ENCODE measurements around the gene TRIM10. TPM values are rescaled to one million over a fixed set of nuclear protein-coding genes. Genes with fewer than 3 reads are reported as not detected.

Gene TRIM10
- total RNA-seq, 1 donor from 2014 or later, result not detected

DNA sequence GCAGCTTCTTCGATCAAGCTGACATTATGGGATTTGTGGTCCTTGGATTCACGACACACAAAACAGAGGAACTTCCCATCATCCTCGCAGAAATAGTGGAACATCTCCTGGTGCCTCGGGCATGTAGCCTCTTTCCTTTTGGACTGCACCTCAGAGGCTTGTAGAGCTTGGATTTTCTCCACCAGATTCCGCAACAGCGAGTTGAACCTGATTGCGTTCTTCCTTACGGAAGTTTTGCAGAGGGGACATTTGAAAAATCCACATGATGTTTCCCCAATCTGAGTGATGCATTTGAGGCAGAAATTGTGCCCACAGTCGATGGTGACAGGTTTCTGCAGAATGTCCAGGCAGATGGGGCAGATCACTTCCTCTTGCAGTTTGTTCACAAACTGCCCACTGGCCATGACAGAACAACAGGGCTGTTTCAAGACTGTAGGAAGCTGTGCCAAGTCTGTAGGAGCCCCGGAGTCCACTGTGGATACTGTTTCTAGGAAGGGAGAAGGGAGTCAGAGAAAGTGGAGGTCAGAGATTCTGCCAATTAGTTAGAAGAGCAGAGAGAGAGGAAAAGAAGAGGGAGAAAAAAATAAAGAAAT is 48.5 kb downstream of the TRIM10 start:
- Histone ChIP-seq H3K36me3 (no peaks in the 10 kb centered on the region), H3K27me3 (peaks cover 54% of the 10 kb centered on the region), H3K9me3 (no peaks in the 10 kb centered on the region), H3K27ac (no peak overlapping the region), H3K4me1 (no peaks in the 10 kb centered on the region), H3K4me3 (no peak overlapping the region)
- no peak for TF ChIP-seq CTCF (IDR thresholded peaks at IDR 0.05)
- ATAC-seq (peak; percentile 39), DNase-seq (no peak)
- intact Hi-C loops (cut with DNase I), result no loop called here

- no peak for TF ChIP-seq CTCF (IDR thresholded peaks at IDR 0.05)
- intact Hi-C loops (cut with DNase I), result no loop called here
Measured at GRCh38 chr6:30111266-30111856, 49.6 kb downstream of the TRIM10 start.

GRCh38 chr6:30104661-30105060 is 56.4 kb downstream of the TRIM10 start:
- H3K9me3 ChIP-seq, result no peaks in the 10 kb centered on the region
- DNase-seq (no peak), ATAC-seq (no peak)
- TF ChIP-seq CTCF (IDR thresholded peaks at IDR 0.05), result no peak
- H3K4me1 ChIP-seq, result peaks cover 30% of the 10 kb centered on the region
- peaks cover 31% of the 10 kb centered on the region for H3K27me3 ChIP-seq
- intact Hi-C loops (cut with DNase I), result no loop called here
- H3K36me3 ChIP-seq, result no peaks in the 10 kb centered on the region
- no peak overlapping the region for H3K4me3 ChIP-seq
- no peak overlapping the region for H3K27ac ChIP-seq

More at GRCh38 chr6:30111266-30111856, 49.6 kb downstream of the TRIM10 start:
- H3K36me3 ChIP-seq, result no peaks in the 10 kb centered on the region
- H3K4me3 ChIP-seq, result no peak overlapping the region
- H3K27ac ChIP-seq, result no peak overlapping the region
- H3K9me3 ChIP-seq, result no peaks in the 10 kb centered on the region
- H3K27me3 ChIP-seq, result peaks cover 47% of the 10 kb centered on the region
- ATAC-seq, result no peak
- DNase-seq, result no peak
- no peaks in the 10 kb centered on the region for H3K4me1 ChIP-seq

- ATAC-seq (no peak), DNase-seq (no peak)
- no peak overlapping the region for H3K27ac ChIP-seq
- peaks cover 31% of the 10 kb centered on the region for H3K4me1 ChIP-seq
- no peak for TF ChIP-seq CTCF (IDR thresholded peaks at IDR 0.05)
- H3K27me3 ChIP-seq, result peaks cover 24% of the 10 kb centered on the region
- intact Hi-C loops (cut with DNase I), result no loop called here
- H3K36me3 ChIP-seq, result no peaks in the 10 kb centered on the region
- peak overlapping the region; percentile 46 for H3K4me3 ChIP-seq
- no peaks in the 10 kb centered on the region for H3K9me3 ChIP-seq
Measured at GRCh38 chr6:30103872-30104179, 57.2 kb downstream of the TRIM10 start.

DNA sequence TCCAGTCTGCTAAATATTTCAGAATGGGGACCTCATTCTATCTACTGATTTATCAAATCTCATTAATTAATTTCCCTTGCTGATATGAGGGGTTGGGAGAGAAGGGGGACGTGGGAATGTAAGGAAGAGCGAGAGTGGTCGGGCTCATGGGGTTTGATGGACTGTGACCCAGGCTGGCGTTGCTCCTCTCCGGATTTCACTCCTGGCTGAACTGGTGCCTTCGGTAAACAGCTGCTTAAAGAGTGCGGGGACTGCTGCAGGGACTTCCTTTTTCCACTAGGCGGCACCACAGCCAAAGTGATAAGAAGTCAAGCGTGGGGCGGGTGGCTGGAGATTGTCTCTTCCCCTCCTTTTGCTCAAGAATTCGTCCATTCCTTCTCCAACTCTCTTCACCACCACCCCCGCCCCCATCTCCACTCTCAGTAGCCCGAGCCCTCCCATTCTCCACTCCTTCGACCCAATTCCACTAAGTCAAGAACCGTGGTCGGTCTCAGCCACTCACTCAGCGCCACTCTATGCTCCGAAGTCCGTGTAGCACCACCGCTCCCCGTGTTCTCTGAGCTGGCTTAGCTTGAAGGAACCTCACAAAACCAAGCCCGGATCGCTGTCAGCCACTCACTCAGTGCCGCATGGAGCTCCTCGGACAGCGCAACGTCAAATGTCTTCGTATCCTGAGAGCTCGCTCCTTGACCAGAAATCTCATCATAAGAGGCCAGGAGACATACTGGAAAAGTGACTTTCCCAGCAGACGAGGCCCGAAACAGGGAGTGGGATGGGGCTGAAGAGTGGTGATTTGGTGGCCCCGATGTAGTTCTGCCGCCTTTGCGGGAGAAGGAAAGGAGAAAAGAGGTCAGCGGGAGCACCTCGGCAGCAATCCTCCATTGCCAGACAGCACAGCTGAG is 57.8 kb downstream of the TRIM10 start:
- no peaks in the 10 kb centered on the region for H3K9me3 ChIP-seq
- H3K27me3 ChIP-seq, result peaks cover 23% of the 10 kb centered on the region
- peaks cover 31% of the 10 kb centered on the region for H3K4me1 ChIP-seq
- ATAC-seq (peak; percentile 86), DNase-seq (peak; percentile 88)
- TF ChIP-seq CTCF (IDR thresholded peaks at IDR 0.05), result peak; percentile 88
- H3K4me3 ChIP-seq, result peak overlapping the region; percentile 46
- intact Hi-C loops (cut with DNase I), result no loop called here
- H3K27ac ChIP-seq, result peak overlapping the region; percentile 52
- H3K36me3 ChIP-seq, result no peaks in the 10 kb centered on the region
